ENCODE data around the gene ABCB1. TPM values are rescaled to one million over a fixed set of nuclear protein-coding genes. Genes with fewer than 3 reads are reported as not detected.

Gene ABCB1
- total RNA-seq, 2 experiments from 2014 or later: 10.6 to 12.2 TPM

DNA sequence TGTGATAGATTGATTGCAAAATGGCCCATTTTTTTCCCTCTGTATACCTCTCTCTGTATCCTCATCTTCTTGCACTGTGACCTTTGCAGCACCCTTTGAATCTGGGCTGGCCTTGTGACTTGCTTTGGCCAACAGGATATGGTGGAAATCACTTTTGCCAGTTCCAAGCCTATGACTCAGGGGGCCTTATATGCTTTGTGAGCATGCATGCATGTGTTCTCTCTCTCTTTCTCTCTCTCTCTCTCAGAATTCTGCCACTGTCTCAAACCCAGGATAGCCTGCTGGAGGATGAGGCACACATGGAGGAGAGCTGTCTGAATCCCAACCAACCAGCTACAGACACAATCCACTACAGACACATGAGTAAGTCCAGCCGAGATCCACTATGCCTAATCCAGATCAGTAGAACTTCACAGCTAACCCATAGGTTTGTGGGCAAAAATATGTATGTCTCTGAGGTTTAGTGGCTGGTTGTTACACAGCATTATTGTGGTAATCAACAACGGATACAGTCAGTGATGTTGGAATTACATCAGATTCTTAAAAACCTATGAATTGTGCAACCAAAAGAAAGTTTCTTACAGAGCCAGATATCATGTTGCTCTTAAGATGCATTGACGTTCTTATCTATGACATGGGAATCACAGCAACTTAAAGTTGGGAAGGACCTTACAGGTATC is 83.4 kb downstream of the ABCB1 start:
- no peaks in the 10 kb centered on the region for H3K4me1 Mint-ChIP-seq (ENCODE audit: low read depth)
- ChIA-PET POLR2A (no interaction called here), CTCF (no interaction called here)
- Histone ChIP-seq H3K9me3 (ENCODE audit: control insufficient read depth in 1 of 2, insufficient read depth in 1 of 2, low read length in 2 of 2) (no peaks in the 10 kb centered on the region), H3K4me1 (ENCODE audit: insufficient read depth, low read length) (no peaks in the 10 kb centered on the region), H3K4me3 (ENCODE audit: low read length) (no peak overlapping the region), H3K27ac (ENCODE audit: low read depth in 1 of 2, low read length in 2 of 2) (no peak overlapping the region), H3K36me3 (ENCODE audit: insufficient read depth, low read length) (peaks cover 4% of the 10 kb centered on the region), H3K27me3 (ENCODE audit: control insufficient read depth in 1 of 2, insufficient read depth in 2 of 2, low read length in 2 of 2) (no peaks in the 10 kb centered on the region)
- no peak overlapping the region for H3K4me3 Mint-ChIP-seq
- no peak for ATAC-seq (ENCODE audit: poor library complexity)
- no peaks in the 10 kb centered on the region for H3K27me3 Mint-ChIP-seq
- H3K27ac Mint-ChIP-seq: no peak overlapping the region
- H3K36me3 Mint-ChIP-seq (ENCODE audit: low read depth): peaks cover 27% of the 10 kb centered on the region
- H3K9me3 Mint-ChIP-seq: no peaks in the 10 kb centered on the region
- DNase-seq: no peak
- intact Hi-C loops (cut with DNase I, micrococcal nuclease): no loop called here
- TF ChIP-seq, protein P1, sequence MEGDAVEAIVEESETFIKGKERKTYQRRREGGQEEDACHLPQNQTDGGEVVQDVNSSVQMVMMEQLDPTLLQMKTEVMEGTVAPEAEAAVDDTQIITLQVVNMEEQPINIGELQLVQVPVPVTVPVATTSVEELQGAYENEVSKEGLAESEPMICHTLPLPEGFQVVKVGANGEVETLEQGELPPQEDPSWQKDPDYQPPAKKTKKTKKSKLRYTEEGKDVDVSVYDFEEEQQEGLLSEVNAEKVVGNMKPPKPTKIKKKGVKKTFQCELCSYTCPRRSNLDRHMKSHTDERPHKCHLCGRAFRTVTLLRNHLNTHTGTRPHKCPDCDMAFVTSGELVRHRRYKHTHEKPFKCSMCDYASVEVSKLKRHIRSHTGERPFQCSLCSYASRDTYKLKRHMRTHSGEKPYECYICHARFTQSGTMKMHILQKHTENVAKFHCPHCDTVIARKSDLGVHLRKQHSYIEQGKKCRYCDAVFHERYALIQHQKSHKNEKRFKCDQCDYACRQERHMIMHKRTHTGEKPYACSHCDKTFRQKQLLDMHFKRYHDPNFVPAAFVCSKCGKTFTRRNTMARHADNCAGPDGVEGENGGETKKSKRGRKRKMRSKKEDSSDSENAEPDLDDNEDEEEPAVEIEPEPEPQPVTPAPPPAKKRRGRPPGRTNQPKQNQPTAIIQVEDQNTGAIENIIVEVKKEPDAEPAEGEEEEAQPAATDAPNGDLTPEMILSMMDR (IDR thresholded peaks at IDR 0.05): no peak

DNA sequence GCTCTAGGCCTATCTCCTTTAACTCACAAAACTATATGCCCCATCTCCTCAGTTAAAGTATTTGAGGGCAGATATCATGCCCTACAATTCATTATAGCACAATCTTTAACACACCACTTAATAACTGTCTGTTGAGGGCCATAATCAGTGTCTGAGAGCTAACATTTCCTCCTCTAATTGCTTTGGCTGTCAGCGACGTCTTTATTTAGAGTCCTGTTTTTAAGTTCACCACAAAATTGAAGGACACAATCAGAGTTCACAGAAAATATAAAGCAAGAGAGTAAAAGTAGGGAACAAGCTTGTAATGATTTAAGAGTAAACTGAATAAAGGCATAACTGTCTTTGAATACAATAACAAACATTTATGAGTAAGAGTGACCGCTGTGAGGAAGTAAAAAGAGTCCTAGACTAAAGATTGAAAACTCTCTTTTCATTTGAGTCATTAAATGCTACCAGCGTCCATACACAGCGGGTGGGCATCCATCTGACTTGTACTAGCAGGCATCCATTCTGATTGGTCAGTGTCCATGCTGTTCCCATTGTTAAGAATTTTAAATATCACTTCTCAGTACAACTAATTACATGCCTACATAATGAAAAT is 86.8 kb downstream of the ABCB1 start:
- Mint-ChIP-seq H3K4me3 (no peak overlapping the region), H3K36me3 (ENCODE audit: low read depth) (peaks cover 43% of the 10 kb centered on the region), H3K27me3 (no peaks in the 10 kb centered on the region), H3K27ac (no peak overlapping the region), H3K9me3 (no peaks in the 10 kb centered on the region), H3K4me1 (ENCODE audit: low read depth) (no peaks in the 10 kb centered on the region)
- Histone ChIP-seq H3K4me1 (ENCODE audit: insufficient read depth, low read length) (no peaks in the 10 kb centered on the region), H3K9me3 (ENCODE audit: control insufficient read depth in 1 of 2, insufficient read depth in 1 of 2, low read length in 2 of 2) (no peaks in the 10 kb centered on the region), H3K27me3 (ENCODE audit: control insufficient read depth in 1 of 2, insufficient read depth in 2 of 2, low read length in 2 of 2) (no peaks in the 10 kb centered on the region), H3K4me3 (ENCODE audit: low read length) (no peak overlapping the region), H3K36me3 (ENCODE audit: insufficient read depth, low read length) (peaks cover 4% of the 10 kb centered on the region), H3K27ac (ENCODE audit: low read depth in 1 of 2, low read length in 2 of 2) (no peak overlapping the region)
- intact Hi-C loops (cut with DNase I, micrococcal nuclease): no loop called here
- CTCF ChIA-PET: interaction anchor here (1.1 kb wide), 1 partner anchor 55 kb away, joined by 3 read pairs; no protein-coding TSS in a partner anchor
- TF ChIP-seq, protein P1 (IDR thresholded peaks at IDR 0.05): no peak
- DNase-seq (no peak), ATAC-seq (ENCODE audit: poor library complexity) (no peak)
- POLR2A ChIA-PET: no interaction called here

DNA sequence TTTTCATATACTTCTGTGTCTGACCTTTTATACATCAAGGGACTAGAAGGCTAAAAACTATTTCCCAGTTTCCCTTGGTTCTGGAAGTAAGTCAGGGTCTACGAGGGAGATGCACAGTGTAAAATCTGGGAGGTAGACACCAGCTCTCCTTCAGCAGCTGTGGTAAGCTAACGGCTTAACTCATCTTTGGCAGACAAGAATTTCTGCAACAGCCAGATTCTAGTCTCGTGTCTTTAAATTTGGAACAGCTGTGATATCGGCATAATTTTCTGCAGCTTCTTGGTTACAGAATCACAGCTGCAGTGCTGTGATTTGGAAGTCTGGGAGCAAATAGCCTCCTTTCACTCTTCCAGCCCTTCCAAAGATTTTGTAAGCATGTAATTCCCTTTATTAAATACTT is 87.8 kb downstream of the ABCB1 start:
- no peaks in the 10 kb centered on the region for H3K9me3 ChIP-seq (ENCODE audit: control insufficient read depth in 1 of 2, insufficient read depth in 1 of 2, low read length in 2 of 2)
- Mint-ChIP-seq H3K27ac (no peak overlapping the region), H3K4me1 (ENCODE audit: low read depth) (no peaks in the 10 kb centered on the region), H3K27me3 (no peaks in the 10 kb centered on the region), H3K9me3 (no peaks in the 10 kb centered on the region), H3K4me3 (no peak overlapping the region), H3K36me3 (ENCODE audit: low read depth) (peaks cover 42% of the 10 kb centered on the region)
- intact Hi-C loops (cut with DNase I, micrococcal nuclease): no loop called here
- ChIA-PET CTCF (interaction anchor here (1.1 kb wide), 1 partner anchor 56 kb away, joined by 3 read pairs; no protein-coding TSS in a partner anchor), POLR2A (no interaction called here)
- H3K27me3 ChIP-seq (ENCODE audit: control insufficient read depth in 1 of 2, insufficient read depth in 2 of 2, low read length in 2 of 2): no peaks in the 10 kb centered on the region
- TF ChIP-seq, protein P1 (IDR thresholded peaks at IDR 0.05): no peak
- DNase-seq (no peak), ATAC-seq (ENCODE audit: poor library complexity) (no peak)
- H3K4me3 ChIP-seq (ENCODE audit: low read length): no peak overlapping the region
- H3K27ac ChIP-seq (ENCODE audit: low read depth in 1 of 2, low read length in 2 of 2): no peak overlapping the region
- H3K4me1 ChIP-seq (ENCODE audit: insufficient read depth, low read length): no peaks in the 10 kb centered on the region
- peaks cover 4% of the 10 kb centered on the region for H3K36me3 ChIP-seq (ENCODE audit: insufficient read depth, low read length)
